ENCODE data around the gene EGR4. TPM values are rescaled to one million over a fixed set of nuclear protein-coding genes. Genes with fewer than 3 reads are reported as not detected.
"Not testable (repeated sequence)": the region's sequence is repeated elsewhere in the genome, so short reads cannot be mapped to it uniquely, and the experiment has no call there.

EGR4 gene
- total RNA-seq, 1 experiment from 2014 or later, result not detected

GRCh38 chr2:73263540-73264331, 29.6 kb downstream of the EGR4 start:
- H3F3A ChIP-seq (ENCODE audit: low read length, unreplicated experiment), result no peaks in the 10 kb centered on the region
- no peaks in the 10 kb centered on the region for H3K36me3 ChIP-seq (ENCODE audit: low read depth, low read length)

DNA sequence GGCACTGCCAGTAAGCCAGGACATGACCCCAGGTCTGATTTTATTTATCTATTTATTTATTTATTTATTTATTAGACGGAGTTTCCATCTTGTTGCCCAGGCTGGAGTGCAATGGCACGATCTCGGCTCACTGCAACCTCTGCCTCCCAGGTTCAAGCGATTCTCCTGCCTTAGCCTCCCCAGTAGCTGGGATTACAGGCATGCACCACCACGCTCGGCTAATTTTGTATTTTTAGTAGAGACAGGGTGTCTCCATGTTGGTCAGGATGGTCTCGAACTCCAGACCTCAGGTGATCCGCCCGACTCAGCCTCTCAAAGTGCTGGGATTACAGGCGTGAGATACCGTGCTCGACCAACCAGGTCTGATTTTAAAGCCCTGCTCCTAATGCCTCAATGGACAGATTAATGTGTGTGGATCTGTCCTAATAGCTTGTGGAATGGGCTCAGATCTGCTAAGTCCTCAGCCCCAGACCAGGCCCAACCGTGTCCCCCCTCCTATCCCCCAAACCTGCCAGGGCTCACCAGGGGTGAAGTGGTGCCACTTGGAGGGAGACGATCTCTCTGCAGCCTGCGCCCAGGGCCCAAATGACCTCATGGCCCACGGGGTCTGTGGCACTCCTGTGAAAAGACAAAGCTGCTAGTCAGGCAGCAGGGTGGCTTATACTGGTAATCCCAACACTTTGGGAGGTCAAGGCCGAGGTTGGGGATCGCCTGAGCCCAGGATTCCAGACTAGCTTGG, 30.5 kb downstream of the EGR4 start:
- H4K20me1 ChIP-seq (ENCODE audit: low read length); DNase-seq; H3K4me1 ChIP-seq (ENCODE audit: insufficient read depth, low read length); H3K9me2 ChIP-seq (replicated peaks; ENCODE audit: low read length); H3K27me3 ChIP-seq (ENCODE audit: low read length); H3K9me3 ChIP-seq (ENCODE audit: low read length); H3K4me3 ChIP-seq (ENCODE audit: low read length); H3K27ac ChIP-seq (ENCODE audit: low read length); intact Hi-C loops (cut with micrococcal nuclease); H3K9ac ChIP-seq (ENCODE audit: low read length); POLR2A ChIA-PET (ENCODE audit: unreplicated experiment); H2AFZ ChIP-seq (ENCODE audit: low read length); H3K4me2 ChIP-seq (ENCODE audit: low read length); H3K36me3 ChIP-seq (ENCODE audit: low read depth, low read length); ATAC-seq; BruUV-seq (replicated peaks); H3F3A ChIP-seq (ENCODE audit: low read length, unreplicated experiment); CTCF ChIA-PET; H3K79me2 ChIP-seq (ENCODE audit: low read length): not testable (repeated sequence)

More at GRCh38 chr2:73263540-73264331, 29.6 kb downstream of the EGR4 start:
- H3K27me3 ChIP-seq (ENCODE audit: low read length), result no peaks in the 10 kb centered on the region
- H4K20me1 ChIP-seq (ENCODE audit: low read length), result no peaks in the 10 kb centered on the region; the same call in 1 of the 2 replicates
- intact Hi-C loops (cut with micrococcal nuclease), result no loop called here
- DNase-seq, result no peak
- no TSS peak for BruUV-seq (replicated peaks)
- ChIA-PET POLR2A (ENCODE audit: unreplicated experiment) (no interaction called here), CTCF (no interaction called here)
- H3K4me1 ChIP-seq (ENCODE audit: insufficient read depth, low read length), result 0 out of 2 replicates have a peak, but pooled peaks cover 4% of the 10 kb centered on the region
- H3K9me3 ChIP-seq (ENCODE audit: low read length), result no peaks in the 10 kb centered on the region
- H3K27ac ChIP-seq (ENCODE audit: low read length), result no peak overlapping the region
- H3K4me3 ChIP-seq (ENCODE audit: low read length), result no peak overlapping the region
- no peak overlapping the region for H3K9ac ChIP-seq (ENCODE audit: low read length)
- 0 out of 2 replicates have a peak, but pooled peaks cover 4% of the 10 kb centered on the region for H3K79me2 ChIP-seq (ENCODE audit: low read length)
- H3K4me2 ChIP-seq (ENCODE audit: low read length), result no peak overlapping the region
- H2AFZ ChIP-seq (ENCODE audit: low read length), result no peak overlapping the region
- TF ChIP-seq EZH2phosphoT487 (IDR thresholded peaks at IDR 0.05; ENCODE audit: borderline replicate concordance, low read length) (no peak), CTCF (conservative IDR thresholded peaks at IDR 0.05; ENCODE audit: low read depth, low read length) (no peak), EZH2 (IDR thresholded peaks at IDR 0.05; ENCODE audit: low read length, unreplicated experiment) (no peak)
- ATAC-seq, result no peak
- H3K9me2 ChIP-seq (replicated peaks; ENCODE audit: low read length), result no peaks in the 10 kb centered on the region

GRCh38 chr2:73262108-73262651, 31.2 kb downstream of the EGR4 start:
- Histone ChIP-seq H3K4me1 (ENCODE audit: insufficient read depth, low read length) (0 out of 2 replicates have a peak, but pooled peaks cover 4% of the 10 kb centered on the region), H3K9ac (ENCODE audit: low read length) (no peak overlapping the region), H3K27me3 (ENCODE audit: low read length) (no peaks in the 10 kb centered on the region), H3K9me2 (replicated peaks; ENCODE audit: low read length) (no peaks in the 10 kb centered on the region), H4K20me1 (ENCODE audit: low read length) (no peaks in the 10 kb centered on the region; the same call in 1 of the 2 replicates), H3K4me2 (ENCODE audit: low read length) (no peak overlapping the region), H2AFZ (ENCODE audit: low read length) (no peak overlapping the region), H3K36me3 (ENCODE audit: low read depth, low read length) (no peaks in the 10 kb centered on the region), H3K9me3 (ENCODE audit: low read length) (no peaks in the 10 kb centered on the region), H3K4me3 (ENCODE audit: low read length) (no peak overlapping the region), H3F3A (ENCODE audit: low read length, unreplicated experiment) (no peaks in the 10 kb centered on the region), H3K79me2 (ENCODE audit: low read length) (0 out of 2 replicates have a peak, but pooled peaks cover 3% of the 10 kb centered on the region), H3K27ac (ENCODE audit: low read length) (no peak overlapping the region)
- POLR2A ChIA-PET (ENCODE audit: unreplicated experiment), result no interaction called here
- no TSS peak for BruUV-seq (replicated peaks)
- DNase-seq, result no peak
- ATAC-seq, result no peak
- CTCF ChIA-PET, result no interaction called here
- no peak for TF ChIP-seq EZH2 (IDR thresholded peaks at IDR 0.05; ENCODE audit: low read length, unreplicated experiment)
- TF ChIP-seq CTCF (conservative IDR thresholded peaks at IDR 0.05; ENCODE audit: low read depth, low read length), result no peak
- no peak for TF ChIP-seq EZH2phosphoT487 (IDR thresholded peaks at IDR 0.05; ENCODE audit: borderline replicate concordance, low read length)
- intact Hi-C loops (cut with micrococcal nuclease), result no loop called here
